ENCODE measurements around the gene KNDC1.
"Not testable (repeated sequence)": the region's sequence is repeated elsewhere in the genome, so short reads cannot be mapped to it uniquely, and the experiment has no call there.

KNDC1 gene

DNA sequence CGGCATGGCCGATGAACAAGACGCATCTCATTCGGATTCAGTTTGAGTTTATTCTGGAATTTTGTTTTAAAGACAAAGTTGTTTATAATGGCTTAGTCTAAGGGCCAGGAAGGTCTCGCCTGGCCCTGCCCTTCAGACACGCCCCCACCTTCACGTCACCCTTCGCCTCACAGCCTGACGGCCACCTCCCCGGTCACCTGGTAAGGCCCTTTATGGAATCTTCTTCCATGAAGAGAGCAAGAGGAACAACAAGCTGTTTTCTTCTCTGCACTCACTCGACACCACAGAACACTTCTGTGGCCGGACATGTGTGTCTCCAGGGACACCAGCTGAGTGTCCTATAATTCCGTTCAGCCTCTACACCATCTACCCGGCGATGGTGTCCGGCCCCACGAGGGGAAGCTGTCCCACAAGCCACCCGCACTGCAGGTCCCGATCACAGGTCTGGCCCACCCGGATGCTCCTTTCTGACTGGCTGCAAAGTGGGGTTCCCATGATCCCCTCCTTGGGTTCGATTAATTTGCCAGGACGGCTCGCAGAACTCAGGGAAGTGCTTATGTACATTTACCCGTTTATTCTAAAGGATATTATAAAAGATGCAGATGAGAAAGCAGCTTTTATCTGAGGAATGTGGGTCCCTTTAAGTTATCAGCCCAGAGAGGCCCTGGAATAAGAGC is 17.4 kb upstream of the KNDC1 start:
- no peak overlapping the region for H3K4me3 ChIP-seq (ENCODE audit: control insufficient read depth, low read depth, low read length)
- TF ChIP-seq, protein P1, sequence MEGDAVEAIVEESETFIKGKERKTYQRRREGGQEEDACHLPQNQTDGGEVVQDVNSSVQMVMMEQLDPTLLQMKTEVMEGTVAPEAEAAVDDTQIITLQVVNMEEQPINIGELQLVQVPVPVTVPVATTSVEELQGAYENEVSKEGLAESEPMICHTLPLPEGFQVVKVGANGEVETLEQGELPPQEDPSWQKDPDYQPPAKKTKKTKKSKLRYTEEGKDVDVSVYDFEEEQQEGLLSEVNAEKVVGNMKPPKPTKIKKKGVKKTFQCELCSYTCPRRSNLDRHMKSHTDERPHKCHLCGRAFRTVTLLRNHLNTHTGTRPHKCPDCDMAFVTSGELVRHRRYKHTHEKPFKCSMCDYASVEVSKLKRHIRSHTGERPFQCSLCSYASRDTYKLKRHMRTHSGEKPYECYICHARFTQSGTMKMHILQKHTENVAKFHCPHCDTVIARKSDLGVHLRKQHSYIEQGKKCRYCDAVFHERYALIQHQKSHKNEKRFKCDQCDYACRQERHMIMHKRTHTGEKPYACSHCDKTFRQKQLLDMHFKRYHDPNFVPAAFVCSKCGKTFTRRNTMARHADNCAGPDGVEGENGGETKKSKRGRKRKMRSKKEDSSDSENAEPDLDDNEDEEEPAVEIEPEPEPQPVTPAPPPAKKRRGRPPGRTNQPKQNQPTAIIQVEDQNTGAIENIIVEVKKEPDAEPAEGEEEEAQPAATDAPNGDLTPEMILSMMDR (conservative IDR thresholded peaks at IDR 0.05; ENCODE audit: control insufficient read depth, insufficient read depth, low read depth, low read length): no peak
- no peak for DNase-seq (ENCODE audit: low read depth)

DNA sequence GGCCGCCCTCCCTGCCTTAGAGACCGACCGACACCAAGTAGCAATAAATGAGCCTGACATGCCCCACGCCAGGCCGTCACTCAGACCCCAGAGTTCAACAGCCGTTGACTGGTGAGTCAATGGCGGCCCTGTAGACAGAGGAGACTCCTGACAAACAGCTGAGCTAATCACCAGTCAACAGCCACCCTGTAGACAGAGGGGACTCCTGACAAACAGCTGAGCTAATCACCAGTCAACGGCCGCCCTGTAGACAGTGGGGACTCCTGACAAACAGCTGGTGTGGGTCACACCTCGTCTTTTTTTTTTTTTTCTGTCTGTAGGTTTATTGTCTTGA is 16.9 kb upstream of the KNDC1 start:
- no peak for DNase-seq (ENCODE audit: low read depth)
- TF ChIP-seq, protein P1 (conservative IDR thresholded peaks at IDR 0.05; ENCODE audit: control insufficient read depth, insufficient read depth, low read depth, low read length): no peak
- no peak overlapping the region for H3K4me3 ChIP-seq (ENCODE audit: control insufficient read depth, low read depth, low read length)

DNA sequence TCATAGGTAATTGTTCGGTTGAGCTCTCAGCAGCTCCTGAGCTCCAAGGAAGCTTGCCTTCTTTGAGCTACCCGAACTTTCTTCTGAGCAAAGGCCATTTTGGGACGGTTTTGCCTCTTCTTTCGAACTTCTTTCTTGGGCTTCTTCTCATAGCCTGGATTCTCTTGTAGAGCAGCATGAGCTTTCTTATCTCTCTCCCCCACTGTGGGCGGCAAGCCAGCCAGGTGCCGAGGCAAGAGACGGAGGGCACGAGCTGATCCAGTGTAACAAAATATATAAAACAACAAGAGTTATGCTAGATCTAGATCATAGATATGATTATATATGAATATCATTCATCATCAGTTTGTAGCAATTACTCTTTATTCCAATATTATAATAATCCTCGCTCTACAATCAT is 16.5 kb upstream of the KNDC1 start:
- no peak overlapping the region for H3K4me3 ChIP-seq (ENCODE audit: control insufficient read depth, low read depth, low read length)
- TF ChIP-seq, protein P1 (conservative IDR thresholded peaks at IDR 0.05; ENCODE audit: control insufficient read depth, insufficient read depth, low read depth, low read length): no peak
- DNase-seq (ENCODE audit: low read depth): no peak

DNA sequence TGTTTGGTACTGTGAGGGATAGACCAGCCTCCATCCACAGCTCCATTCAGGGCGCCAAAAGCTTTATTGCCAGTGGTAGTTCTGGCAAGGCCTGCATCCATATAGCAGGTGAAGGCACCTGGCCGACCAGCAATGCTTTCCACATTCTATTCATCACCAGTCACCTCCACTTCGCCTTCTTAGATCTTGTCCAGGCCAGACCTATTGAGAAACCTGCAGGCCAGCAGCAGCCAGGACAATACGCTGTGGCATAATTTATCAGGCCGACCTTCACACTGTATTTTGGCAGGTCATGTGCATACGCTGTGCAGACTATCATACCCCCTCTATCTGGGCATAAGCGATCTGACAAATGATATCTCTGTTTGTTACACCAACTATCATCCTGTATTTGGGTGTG is 15.2 kb upstream of the KNDC1 start:
- H3K4me3 ChIP-seq (ENCODE audit: control insufficient read depth, low read depth, low read length): no peak overlapping the region
- DNase-seq (ENCODE audit: low read depth): no peak
- TF ChIP-seq, protein P1 (conservative IDR thresholded peaks at IDR 0.05; ENCODE audit: control insufficient read depth, insufficient read depth, low read depth, low read length): no peak

DNA sequence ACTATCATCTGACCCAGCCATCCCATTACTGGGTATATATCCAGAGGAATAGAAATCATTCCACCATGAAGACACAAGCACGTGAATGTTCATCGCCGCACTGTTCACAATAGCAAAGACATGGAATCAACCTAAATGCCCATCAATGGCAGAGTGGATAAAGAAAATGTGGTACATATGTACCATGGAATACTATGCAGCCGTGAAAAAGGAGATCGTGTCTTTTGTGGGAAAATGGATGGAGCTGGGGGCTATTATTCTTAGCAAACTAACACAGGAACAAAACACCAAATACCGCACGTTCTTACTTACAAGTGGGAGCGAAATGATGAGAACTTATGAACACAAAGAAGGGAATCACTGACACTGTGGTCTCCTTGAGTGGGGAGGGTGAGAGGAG is 9.8 kb upstream of the KNDC1 start:
- H3K4me3 ChIP-seq (ENCODE audit: control insufficient read depth, low read depth, low read length): no peak overlapping the region
- TF ChIP-seq, protein P1 (conservative IDR thresholded peaks at IDR 0.05; ENCODE audit: control insufficient read depth, insufficient read depth, low read depth, low read length): no peak
- DNase-seq (ENCODE audit: low read depth): no peak

DNA sequence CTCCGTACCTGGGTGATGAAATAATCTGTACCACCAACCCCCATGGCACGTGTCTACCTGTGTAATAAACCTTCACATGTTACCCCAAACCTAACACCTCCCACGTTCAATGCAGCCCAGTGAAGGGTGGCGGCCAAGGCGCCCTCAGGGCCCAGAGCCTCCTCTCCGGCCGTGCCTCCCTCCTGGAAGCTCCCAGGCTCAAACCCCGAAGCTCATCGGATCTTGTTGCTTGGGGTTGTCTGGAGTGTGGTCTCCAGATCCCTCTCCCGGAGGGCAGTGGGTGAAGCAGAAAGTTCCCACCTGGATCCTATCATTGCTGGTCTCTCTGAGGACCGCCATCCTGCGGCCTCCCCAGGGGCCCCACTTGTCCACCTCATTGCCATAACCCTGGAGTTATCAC is 9.4 kb upstream of the KNDC1 start:
- DNase-seq (ENCODE audit: low read depth): no peak
- TF ChIP-seq, protein P1 (conservative IDR thresholded peaks at IDR 0.05; ENCODE audit: control insufficient read depth, insufficient read depth, low read depth, low read length): no peak
- no peak overlapping the region for H3K4me3 ChIP-seq (ENCODE audit: control insufficient read depth, low read depth, low read length)

DNA sequence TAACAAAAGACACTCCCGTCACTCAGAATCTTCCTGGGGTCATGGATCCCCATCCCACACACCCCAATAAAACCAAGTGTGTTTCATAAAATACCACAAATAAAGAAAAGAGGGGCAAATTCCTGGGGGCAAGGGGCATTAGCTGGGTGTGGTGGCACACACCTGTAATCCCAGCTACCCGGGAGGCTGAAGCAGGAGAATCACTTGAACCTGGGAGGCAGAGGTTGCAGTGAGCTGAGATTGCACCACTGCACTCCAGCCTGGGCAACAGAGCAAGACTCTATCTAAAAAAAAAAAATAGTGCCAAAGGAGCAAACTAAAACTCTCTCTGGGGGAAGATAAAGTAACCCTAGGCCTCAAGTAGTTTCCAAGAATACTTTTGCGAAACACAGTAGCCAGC is 8.9 kb upstream of the KNDC1 start:
- H3K4me3 ChIP-seq (ENCODE audit: control insufficient read depth, low read depth, low read length): not testable (repeated sequence)

More for the DNA sequence above, 8.9 kb upstream of the KNDC1 start:
- not testable (repeated sequence) for DNase-seq (ENCODE audit: low read depth)

Data from fibroblast of mammary gland (primary cell).